Stimulated activated CD4-positive, alpha-beta T cell treated with anti-CD3 and anti-CD28 coated beads, Interleukin-15, amount 100 ng/mL, for 1 hour (primary cell): ENCODE data around the gene THSD7B.
"Not testable (repeated sequence)": the region's sequence is repeated elsewhere in the genome, so short reads cannot be mapped to it uniquely, and the experiment has no call there.

Experiments
- DNase-seq, 2 donors: peaks; one replicate each; pipeline ENCODE4 v3.0.0-alpha.2; 2020; ENCODE audit warnings: low read depth in 1 of 2, low spot score in 1 of 2

Gene THSD7B

DNA sequence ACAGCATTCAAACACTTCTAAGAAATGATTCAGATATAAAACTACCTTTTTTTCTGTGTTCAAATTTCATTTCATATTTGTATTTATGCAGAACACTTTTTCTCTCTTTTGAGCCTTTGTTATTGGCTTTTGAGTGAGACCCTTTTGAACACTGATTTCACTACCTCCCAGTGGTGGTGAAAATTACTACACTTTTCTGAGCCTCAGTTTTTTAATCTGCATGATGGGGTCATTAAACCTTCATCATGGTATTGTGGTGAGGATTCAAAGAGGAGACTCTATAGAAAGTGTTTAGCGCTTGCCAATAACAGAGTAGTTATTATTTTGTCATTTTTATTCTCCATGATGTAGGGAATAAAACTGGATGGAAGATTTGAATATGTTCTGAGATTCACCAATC is 169.8 kb downstream of the THSD7B start:
- DNase-seq = no peak

DNA sequence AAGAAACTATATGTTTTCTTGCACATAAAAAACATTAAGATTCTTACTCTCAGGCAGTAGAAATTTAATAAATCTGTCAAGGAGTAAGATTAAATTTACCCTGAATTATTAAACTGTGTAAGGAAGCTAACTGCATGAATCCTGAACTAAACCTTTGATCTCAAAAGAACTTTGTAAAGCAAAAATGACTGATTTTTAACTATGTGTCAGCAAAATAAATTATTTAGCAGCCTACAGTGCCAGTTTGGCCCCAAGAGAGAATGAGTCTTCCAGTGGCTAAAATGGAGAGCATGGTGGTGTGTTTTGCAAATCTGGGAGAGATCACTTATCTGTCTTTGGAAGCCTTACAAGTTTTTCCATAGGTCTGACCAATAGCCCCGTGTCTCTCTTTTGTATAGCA is 190.7 kb downstream of the THSD7B start:
- DNase-seq = no peak

- DNase-seq = no peak
Measured at GRCh38 chr2:136957044-136957443, 191.7 kb downstream of the THSD7B start.

GRCh38 chr2:136962105-136962725 is 196.9 kb downstream of the THSD7B start:
- no peak for DNase-seq

DNA sequence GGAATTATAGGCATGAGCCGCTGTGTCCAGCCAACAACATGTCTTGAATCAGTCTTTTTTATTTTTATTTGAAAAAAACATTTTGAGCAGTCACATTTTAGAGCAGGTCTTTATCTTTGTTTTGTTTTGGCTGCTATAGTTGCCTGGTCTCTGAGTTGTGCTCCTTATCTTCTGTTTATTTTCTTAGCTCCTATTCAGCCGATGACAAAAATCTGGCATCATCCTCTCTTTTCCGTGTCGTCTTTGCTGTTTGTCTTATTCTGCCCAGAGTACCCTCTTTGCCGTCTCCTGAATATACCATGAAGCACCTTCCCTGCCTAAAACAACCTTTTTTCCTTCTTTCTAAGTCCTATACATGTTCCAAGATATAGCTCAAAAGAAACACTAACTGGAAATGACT is 201.1 kb downstream of the THSD7B start:
- no peak for DNase-seq

- DNase-seq = no peak
Measured at GRCh38 chr2:136980303-136980702, 215.0 kb downstream of the THSD7B start.

DNA sequence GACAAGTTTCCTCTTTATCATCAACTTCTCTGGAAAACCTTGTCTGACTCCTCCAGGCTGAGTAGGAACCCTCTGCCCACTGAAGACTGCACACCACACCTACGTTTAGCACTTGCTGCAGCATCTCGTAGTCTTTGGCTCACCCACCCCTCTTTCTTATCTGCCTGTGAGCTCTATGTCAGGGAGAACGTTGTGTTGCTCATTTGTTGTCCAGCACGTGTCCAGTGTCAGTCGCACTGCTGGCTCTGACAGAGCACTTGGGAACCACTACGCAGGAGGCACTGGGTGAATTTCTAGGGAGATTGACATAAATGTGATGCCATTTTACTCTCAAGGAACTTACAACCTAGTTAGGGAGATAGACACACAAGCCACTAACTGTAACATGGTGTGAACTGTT is 216.3 kb downstream of the THSD7B start:
- DNase-seq = not testable (repeated sequence)

DNA sequence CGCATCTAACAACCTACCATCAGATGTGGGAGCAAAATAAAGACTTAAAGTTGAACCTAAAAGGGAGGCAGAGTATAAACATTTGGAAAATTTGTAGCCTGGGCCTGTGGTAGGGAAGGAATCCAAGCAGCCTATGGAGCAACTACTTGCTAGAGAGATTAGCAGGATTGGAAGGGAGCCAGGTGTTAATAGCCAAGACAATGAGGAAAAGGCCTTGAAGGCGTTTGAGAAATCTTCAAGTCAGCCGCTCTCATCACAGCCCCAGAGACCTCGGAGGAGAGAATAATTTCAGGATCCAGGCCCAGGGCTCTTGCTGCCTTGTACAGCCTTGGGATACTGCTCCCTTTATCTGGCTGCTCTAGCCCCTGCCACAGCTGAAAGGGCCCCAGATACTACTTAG is 219.7 kb downstream of the THSD7B start:
- no peak for DNase-seq

- DNase-seq = no peak
Measured at GRCh38 chr2:136986605-136987221, 221.4 kb downstream of the THSD7B start.

GRCh38 chr2:136990316-136990715 is 225.0 kb downstream of the THSD7B start:
- DNase-seq = no peak

DNA sequence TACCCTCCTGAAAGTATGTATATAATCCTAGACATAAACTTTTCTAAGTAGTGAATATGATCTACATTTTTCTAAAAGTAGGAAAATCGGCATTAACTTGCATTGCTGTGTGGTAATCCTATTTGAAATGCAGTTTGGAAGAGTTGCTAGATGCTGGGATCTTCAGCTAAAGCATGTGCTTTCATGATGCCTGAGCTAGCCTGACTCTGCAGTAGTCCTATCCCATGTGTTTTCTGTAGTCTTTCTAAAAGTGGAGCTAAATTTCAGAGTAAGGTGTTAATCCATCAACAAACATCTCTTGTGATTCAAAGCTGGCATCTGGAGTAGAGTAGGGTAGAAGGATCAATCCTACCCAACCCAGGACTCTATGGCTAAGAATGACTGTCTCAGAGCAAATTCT is 229.4 kb downstream of the THSD7B start:
- no peak for DNase-seq

GRCh38 chr2:136997557-136997956 is 232.2 kb downstream of the THSD7B start:
- no peak for DNase-seq

DNA sequence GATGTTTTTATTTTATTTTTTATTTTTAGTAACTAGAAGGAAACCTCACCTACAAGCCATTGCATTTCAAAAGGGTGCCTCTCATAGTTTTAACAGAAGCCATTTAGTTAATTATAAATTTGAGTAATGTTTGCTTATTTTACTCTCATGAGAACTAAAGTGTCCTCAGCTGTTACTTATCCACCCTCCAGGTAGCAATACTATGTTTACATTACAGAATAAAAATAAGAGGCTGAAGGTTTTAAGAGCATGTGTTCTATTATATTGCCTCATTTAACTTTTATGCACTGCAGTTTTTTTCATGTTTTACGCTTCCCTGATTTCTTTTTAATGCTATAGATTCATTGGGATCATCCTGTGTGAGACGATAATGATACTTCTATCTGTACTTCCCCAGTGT is 235.5 kb downstream of the THSD7B start:
- no peak for DNase-seq

DNA sequence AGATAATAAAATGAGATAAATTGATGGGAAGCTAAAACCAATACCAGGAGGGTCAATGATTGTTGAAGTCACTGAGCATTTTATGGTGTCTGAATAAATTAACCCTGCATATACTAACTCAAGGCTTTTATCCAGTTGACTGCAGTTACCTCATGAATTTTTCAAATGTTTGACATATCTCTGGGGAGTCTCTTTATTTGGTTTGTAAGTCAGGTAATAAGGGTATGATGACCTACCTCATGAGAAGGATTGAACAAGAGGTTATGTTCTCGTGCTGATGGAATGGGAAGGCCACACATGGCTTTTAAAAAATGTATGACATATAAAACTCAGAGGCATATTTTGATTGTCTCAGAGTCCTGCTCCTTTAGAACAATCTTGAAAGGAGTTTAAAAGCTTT is 237.6 kb downstream of the THSD7B start:
- DNase-seq = no peak

DNA sequence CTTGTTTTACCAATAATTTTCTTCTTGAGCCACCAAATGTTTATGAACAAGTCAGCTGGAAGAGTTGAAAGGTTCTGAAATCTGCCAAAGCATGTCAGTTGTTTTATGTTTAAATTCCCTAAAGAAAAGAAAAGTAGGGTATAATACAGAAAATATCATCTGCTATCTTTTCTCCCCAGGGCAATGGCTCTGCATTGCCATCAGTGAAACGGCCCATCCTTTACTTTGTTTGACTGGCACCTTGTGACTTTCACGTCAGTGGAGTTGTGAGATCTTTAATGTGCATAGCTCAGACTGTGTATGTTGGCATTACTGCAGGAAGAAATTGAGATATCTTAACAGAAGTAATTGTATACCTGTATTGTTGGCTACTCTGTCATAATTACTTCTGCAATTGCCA is 239.9 kb downstream of the THSD7B start:
- no peak for DNase-seq

GRCh38 chr2:137007938-137008337 is 242.6 kb downstream of the THSD7B start:
- no peak for DNase-seq

DNA sequence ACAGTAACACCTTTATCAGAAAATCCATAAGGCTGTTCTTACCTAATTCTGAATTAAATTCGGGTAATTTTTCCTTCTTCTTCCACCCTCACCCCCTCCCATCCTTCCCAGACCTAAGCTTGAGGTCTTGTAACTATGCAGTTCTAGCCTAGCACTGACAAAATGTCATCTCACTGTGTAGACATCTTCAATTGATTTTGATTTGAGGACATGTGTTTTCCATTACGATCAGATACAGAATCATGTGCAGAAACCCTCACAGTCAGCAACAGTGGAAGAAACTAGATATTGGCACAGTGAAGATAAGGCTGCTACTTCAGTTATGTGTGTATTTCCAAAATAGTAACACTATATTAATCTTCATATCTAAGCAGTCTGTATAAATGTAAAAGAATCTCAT is 244.6 kb downstream of the THSD7B start:
- no peak for DNase-seq

DNA sequence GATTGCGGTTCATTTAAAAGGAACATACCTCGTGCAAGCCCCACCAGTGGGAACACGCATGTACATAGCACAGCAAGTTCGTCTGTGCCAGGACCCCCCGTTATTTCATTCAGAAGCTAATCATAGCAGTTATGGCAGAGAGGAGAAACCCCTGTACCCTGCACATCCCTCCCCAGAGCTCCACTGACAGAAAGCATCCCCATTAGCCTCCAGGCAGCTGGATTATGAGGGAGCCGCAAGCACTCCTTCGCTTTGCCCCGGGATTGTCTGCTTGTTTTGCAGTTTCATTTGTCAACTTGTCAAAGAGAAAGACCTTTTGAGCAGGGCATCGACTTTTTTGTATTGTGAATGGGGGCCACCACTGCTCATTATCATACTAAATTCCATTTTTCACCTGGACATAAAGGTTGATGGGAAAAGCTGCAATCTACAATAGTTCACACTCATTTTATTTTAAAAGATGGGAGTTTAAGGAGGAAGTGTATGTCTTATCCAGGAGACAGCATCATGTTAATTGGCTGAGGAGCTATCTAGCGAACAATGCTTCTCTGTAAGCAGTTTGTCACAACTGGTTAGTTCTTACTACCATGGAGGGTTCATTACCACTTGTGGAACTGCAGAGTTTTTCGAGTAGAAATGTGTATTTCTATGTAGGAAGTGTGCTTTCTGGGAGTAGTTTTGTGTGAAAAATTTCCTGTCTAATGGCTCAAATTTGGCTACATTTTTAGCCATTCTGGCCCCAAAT is 255.3 kb downstream of the THSD7B start:
- DNase-seq = no peak

- DNase-seq = no peak
Measured at GRCh38 chr2:137021763-137022162, 256.4 kb downstream of the THSD7B start.

- DNase-seq = no peak
Measured at GRCh38 chr2:137023205-137023604, 257.9 kb downstream of the THSD7B start.

DNA sequence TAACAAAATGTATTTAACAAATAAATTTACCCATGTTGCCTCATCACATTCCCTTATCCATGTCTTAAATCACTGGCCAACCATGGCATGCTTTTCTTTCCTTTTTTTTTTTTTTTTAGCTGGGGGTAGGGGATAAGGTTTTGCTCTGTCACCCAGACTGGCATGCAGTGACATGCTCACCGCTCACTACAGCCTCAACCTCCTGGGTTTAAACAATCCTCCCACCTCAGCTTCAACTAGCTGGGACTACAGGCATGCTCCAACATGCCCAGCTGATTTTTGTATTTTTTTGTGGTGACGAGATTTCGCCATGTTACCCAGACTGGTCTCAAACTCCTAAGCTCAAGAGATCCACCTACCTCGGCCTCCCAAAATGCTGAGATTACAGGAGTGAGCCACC is 266.4 kb downstream of the THSD7B start:
- no peak for DNase-seq

DNA sequence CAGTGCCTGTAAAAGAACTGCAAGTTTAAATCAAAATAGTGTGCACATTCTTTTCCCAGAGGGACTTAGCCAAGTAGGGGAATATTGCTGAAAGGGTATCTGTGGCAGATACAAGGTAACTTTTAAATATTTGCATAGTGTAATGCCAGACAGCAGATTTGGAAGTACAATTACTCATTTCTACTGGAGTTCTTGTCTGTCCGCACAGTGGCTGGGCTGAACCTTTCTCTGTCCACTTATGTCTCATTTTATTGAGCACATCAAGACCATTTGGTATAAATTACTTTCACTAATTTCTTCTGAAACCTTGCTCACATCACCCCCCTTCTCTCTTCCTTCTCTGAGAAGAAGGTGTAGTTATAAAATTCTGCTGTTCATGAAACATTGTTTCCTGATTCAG is 271.3 kb downstream of the THSD7B start:
- DNase-seq = no peak
